Activated CD4-positive, alpha-beta T cell treated with anti-CD3 and anti-CD28 coated beads for 36 hours (primary cell): ENCODE data around the gene NME1. TPM values are rescaled to one million over a fixed set of nuclear protein-coding genes. Genes with fewer than 3 reads are reported as not detected.
"Not testable (repeated sequence)": the region's sequence is repeated elsewhere in the genome, so short reads cannot be mapped to it uniquely, and the experiment has no call there.

ENCODE experiments used
- ATAC-seq: fragments of 200-7000 bp; cut with Tn5 transposase; one replicate; pipeline ENCODE4 v1.10.0; 2021; ENCODE audit warnings: mild to moderate bottlenecking, moderate library complexity
- CTCF ChIA-PET: fragments of 350-600 bp; sonication (Branson Sonifier 250); formaldehyde crosslinking; loops from one replicate; lab custom pipeline; 2021; ENCODE audit warnings: antibody characterized with exemption; lab: Charles Lee
- POLR2A ChIA-PET: fragments of 350-600 bp; sonication (Branson Sonifier 250); formaldehyde crosslinking; loops from one replicate; lab custom pipeline; 2021; ENCODE audit warnings: antibody characterized with exemption, inconsistent platforms; lab: Charles Lee
- DNase-seq: peaks from one replicate; pipeline ENCODE4 v3.0.0-alpha.2; 2020
- H3K27ac Mint-ChIP-seq: one replicate; pipeline ENCODE4 v1.8.0; 2021; ENCODE audit warnings: mixed read lengths
- H3K27me3 Mint-ChIP-seq: one replicate; pipeline ENCODE4 v1.8.0; 2021; ENCODE audit warnings: mixed read lengths
- H3K36me3 Mint-ChIP-seq: one replicate; pipeline ENCODE4 v1.8.0; 2021; ENCODE audit warnings: low read depth, mixed read lengths
- H3K4me1 Mint-ChIP-seq: one replicate; pipeline ENCODE4 v1.8.0; 2021; ENCODE audit warnings: mixed read lengths
- H3K4me3 Mint-ChIP-seq: one replicate; pipeline ENCODE4 v1.8.0; 2021; ENCODE audit warnings: mild to moderate bottlenecking, moderate library complexity, mixed read lengths
- H3K9me3 Mint-ChIP-seq: one replicate; pipeline ENCODE4 v1.8.0; 2021; ENCODE audit warnings: low read depth, mixed read lengths
- intact Hi-C, 2 experiments: fragments of 100-400 bp; cut with DNase I in 1 of 2; cut with micrococcal nuclease in 1 of 2; formaldehyde crosslinking; loops; one replicate each; pipeline versions ENCODE4 v1.14.2 to v1.15.1; 2022 to 2024; cut with DNase I, micrococcal nuclease
- total RNA-seq, 2 experiments: library from RNA; stranded (reverse); gene quantifications; one replicate each; pipeline ENCODE4 v1.2.3, GENCODE V29; 2021

The NME1 gene
- total RNA-seq, 2 experiments from 2014 or later, result 293 to 310 TPM

- Mint-ChIP-seq H3K36me3 (peaks cover 64% of the 10 kb centered on the region), H3K9me3 (no peaks in the 10 kb centered on the region), H3K27ac (peak within 1 kb of the TSS; percentile 95), H3K4me1 (peaks cover 31% of the 10 kb centered on the region), H3K4me3 (peak within 1 kb of the TSS; percentile 79), H3K27me3 (no peaks in the 10 kb centered on the region)
- DNase-seq, result peak; percentile 80
- POLR2A ChIA-PET, result interaction anchor here (2.7 kb wide), 1 partner anchor 12 kb away, joined by 23 read pairs; the partner anchor contains the start of gene NME1
- ATAC-seq, result peak; percentile 76
- CTCF ChIA-PET, result interaction anchor here (0.9 to 2.3 kb wide), 4 partner anchors 9 to 167 kb away, joined by 3 to 8 read pairs (median 6); partner anchors contain the start of gene NME1
- intact Hi-C loops, result loop anchor here (1.0 to 5.0 kb wide), 6 partner anchors 13 to 300 kb away; partner anchors contain the start of genes MBTD1 (in 2 of the 2), NME1 (in 2 of the 2), UTP18 (in 2 of the 2) and SPAG9 (in 1 of the 2)
These were observed 13.0 kb downstream of the NME1 start, which contains the start of gene NME2 for GRCh38 chr17:51166198-51166986. TSS of gene NME2 (plus strand) at chr17:51166411. CDS start at chr17:51166831, 420 bp downstream.

GRCh38 chr17:51166987-51167931 lies 13.9 kb downstream of the NME1 start:
- ATAC-seq (peak; percentile 67), DNase-seq (peak; percentile 84)
- intact Hi-C loops, result loop anchor here (1.0 to 5.0 kb wide), 6 partner anchors 14 to 301 kb away; partner anchors contain the start of genes MBTD1 (in 2 of the 2), NME1 (in 2 of the 2), UTP18 (in 2 of the 2) and SPAG9 (in 1 of the 2)
- H3K4me3 Mint-ChIP-seq, result peak overlapping the region; percentile 79
- H3K27ac Mint-ChIP-seq, result peak overlapping the region; percentile 95
- H3K36me3 Mint-ChIP-seq, result peaks cover 61% of the 10 kb centered on the region
- ChIA-PET CTCF (interaction anchor here (0.6 to 1.0 kb wide), 2 partner anchors 11 to 42 kb away, joined by 3 read pairs; no protein-coding TSS in a partner anchor), POLR2A (interaction anchor here (2.7 kb wide), 1 partner anchor 13 kb away, joined by 23 read pairs; the partner anchor contains the start of gene NME1)
- H3K4me1 Mint-ChIP-seq, result peaks cover 31% of the 10 kb centered on the region
- H3K27me3 Mint-ChIP-seq, result no peaks in the 10 kb centered on the region
- no peaks in the 10 kb centered on the region for H3K9me3 Mint-ChIP-seq

GRCh38 chr17:51169340-51169739 lies 16.0 kb downstream of the NME1 start:
- POLR2A ChIA-PET, result no interaction called here
- H3K4me1 Mint-ChIP-seq, result peaks cover 31% of the 10 kb centered on the region

GRCh38 chr17:51170736-51171135 lies 17.4 kb downstream of the NME1 start:
- Mint-ChIP-seq H3K27ac (no peak overlapping the region), H3K4me1 (peaks cover 24% of the 10 kb centered on the region), H3K36me3 (peaks cover 46% of the 10 kb centered on the region), H3K27me3 (no peaks in the 10 kb centered on the region), H3K9me3 (no peaks in the 10 kb centered on the region), H3K4me3 (no peak overlapping the region)
- ChIA-PET POLR2A (no interaction called here), CTCF (interaction anchor here (1.4 kb wide), 1 partner anchor 16 kb away, joined by 3 read pairs; no protein-coding TSS in a partner anchor)
- ATAC-seq (no peak), DNase-seq (no peak)
- intact Hi-C loops, result no loop called here

More at GRCh38 chr17:51169340-51169739, 16.0 kb downstream of the NME1 start:
- Mint-ChIP-seq H3K36me3 (peaks cover 51% of the 10 kb centered on the region), H3K27me3 (no peaks in the 10 kb centered on the region), H3K9me3 (no peaks in the 10 kb centered on the region), H3K4me3 (no peak overlapping the region), H3K27ac (peak overlapping the region; percentile 60)
- ATAC-seq (no peak), DNase-seq (no peak)
- CTCF ChIA-PET, result no interaction called here
- intact Hi-C loops, result loop anchor here in 1 of 2 experiments (5.0 kb wide), 1 partner anchor 47 kb away; the partner anchor contains the start of gene SPAG9

DNA sequence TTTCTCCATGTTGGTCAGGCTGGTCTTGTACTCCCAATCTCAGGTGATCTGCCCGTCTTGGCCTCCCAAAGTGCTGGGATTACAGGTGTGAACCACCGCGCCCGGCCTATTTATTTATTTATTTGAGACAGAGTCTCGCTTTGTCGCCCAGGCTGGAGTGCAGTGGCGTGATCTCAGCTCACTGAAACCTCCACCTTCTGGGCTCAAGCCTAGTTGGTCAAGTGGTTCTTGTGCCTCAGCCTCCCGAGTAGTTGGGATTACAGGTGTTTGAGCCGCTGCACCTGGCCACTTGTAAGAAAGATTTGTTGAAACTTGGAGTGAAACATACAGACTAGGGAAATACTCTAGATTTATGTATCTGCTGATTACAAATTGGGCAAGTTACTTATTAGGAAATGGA lies 18.7 kb downstream of the NME1 start:
- H3K27ac Mint-ChIP-seq, intact Hi-C loops, H3K4me3 Mint-ChIP-seq, ATAC-seq, H3K27me3 Mint-ChIP-seq, H3K9me3 Mint-ChIP-seq, DNase-seq: not testable (repeated sequence)
- H3K4me1 Mint-ChIP-seq, result peaks cover 20% of the 10 kb centered on the region
- POLR2A ChIA-PET, result interaction anchor here (0.5 kb wide), 1 partner anchor 228 kb away, joined by 3 read pairs; no protein-coding TSS in a partner anchor
- H3K36me3 Mint-ChIP-seq, result peaks cover 42% of the 10 kb centered on the region
- CTCF ChIA-PET, result interaction anchor here (0.5 kb wide), 1 partner anchor 173 kb away, joined by 3 read pairs; no protein-coding TSS in a partner anchor

DNA sequence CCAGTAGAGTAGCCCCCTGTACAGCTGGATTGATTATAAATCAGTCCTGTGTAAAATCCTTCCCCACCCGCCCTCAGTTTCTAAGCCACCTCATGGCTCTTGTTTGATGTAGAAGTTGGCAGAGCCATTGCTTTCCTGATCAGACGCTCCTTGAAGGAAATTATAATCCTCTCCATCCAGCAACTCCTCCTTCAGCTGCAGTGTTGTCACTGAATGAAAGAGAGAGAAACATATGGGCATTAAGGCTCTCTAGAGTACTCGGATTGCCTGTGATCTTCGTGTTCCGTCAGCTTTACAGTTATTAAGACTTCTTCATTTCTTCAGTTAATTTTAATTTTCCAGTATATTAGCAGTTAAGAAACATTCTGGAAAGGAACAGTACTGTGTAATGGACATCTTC lies 27.1 kb downstream of the NME1 start:
- ChIA-PET CTCF (no interaction called here), POLR2A (no interaction called here)
- intact Hi-C loops, result no loop called here
- Mint-ChIP-seq H3K4me1 (peaks cover 3% of the 10 kb centered on the region), H3K27ac (no peak overlapping the region), H3K36me3 (peaks cover 11% of the 10 kb centered on the region), H3K9me3 (no peaks in the 10 kb centered on the region), H3K27me3 (no peaks in the 10 kb centered on the region), H3K4me3 (no peak overlapping the region)
- ATAC-seq (no peak), DNase-seq (no peak)

GRCh38 chr17:51184124-51184523 lies 30.8 kb downstream of the NME1 start:
- no peak overlapping the region for H3K4me3 Mint-ChIP-seq
- peak overlapping the region; percentile 7 for H3K27ac Mint-ChIP-seq
- ATAC-seq (no peak), DNase-seq (no peak)
- H3K4me1 Mint-ChIP-seq, result peaks cover 3% of the 10 kb centered on the region
- peaks cover 19% of the 10 kb centered on the region for H3K36me3 Mint-ChIP-seq
- no peaks in the 10 kb centered on the region for H3K9me3 Mint-ChIP-seq
- POLR2A ChIA-PET, result no interaction called here
- CTCF ChIA-PET, result interaction anchor here (1.2 kb wide), 1 partner anchor 179 kb away, joined by 4 read pairs; no protein-coding TSS in a partner anchor
- no peaks in the 10 kb centered on the region for H3K27me3 Mint-ChIP-seq
- intact Hi-C loops, result no loop called here

GRCh38 chr17:51185763-51186332 lies 32.5 kb downstream of the NME1 start:
- POLR2A ChIA-PET, result no interaction called here
- ATAC-seq (no peak), DNase-seq (no peak)
- CTCF ChIA-PET, result interaction anchor here (0.8 to 1.8 kb wide), 3 partner anchors 14 to 185 kb away, joined by 3 to 9 read pairs (median 3); no protein-coding TSS in a partner anchor
- H3K27ac Mint-ChIP-seq, result peak overlapping the region; percentile 19
- H3K4me1 Mint-ChIP-seq, result peaks cover 3% of the 10 kb centered on the region
- peaks cover 23% of the 10 kb centered on the region for H3K36me3 Mint-ChIP-seq
- H3K27me3 Mint-ChIP-seq, result no peaks in the 10 kb centered on the region
- intact Hi-C loops, result no loop called here
- H3K9me3 Mint-ChIP-seq, result no peaks in the 10 kb centered on the region
- H3K4me3 Mint-ChIP-seq, result no peak overlapping the region

GRCh38 chr17:51188271-51188833 lies 35.0 kb downstream of the NME1 start:
- H3K4me1 Mint-ChIP-seq, result peaks cover 3% of the 10 kb centered on the region
- ATAC-seq (no peak), DNase-seq (no peak)
- H3K9me3 Mint-ChIP-seq, result no peaks in the 10 kb centered on the region
- POLR2A ChIA-PET, result no interaction called here
- H3K27ac Mint-ChIP-seq, result no peak overlapping the region
- peaks cover 25% of the 10 kb centered on the region for H3K36me3 Mint-ChIP-seq
- CTCF ChIA-PET, result interaction anchor here (0.6 kb wide), 1 partner anchor 46 kb away, joined by 3 read pairs; no protein-coding TSS in a partner anchor
- no peak overlapping the region for H3K4me3 Mint-ChIP-seq
- no peaks in the 10 kb centered on the region for H3K27me3 Mint-ChIP-seq
- intact Hi-C loops, result no loop called here

- Mint-ChIP-seq H3K27me3 (no peaks in the 10 kb centered on the region), H3K9me3 (no peaks in the 10 kb centered on the region), H3K27ac (no peak overlapping the region), H3K36me3 (peaks cover 25% of the 10 kb centered on the region), H3K4me1 (peaks cover 1% of the 10 kb centered on the region), H3K4me3 (no peak overlapping the region)
- no peak for ATAC-seq
- CTCF ChIA-PET, result no interaction called here
- POLR2A ChIA-PET, result no interaction called here
- DNase-seq, result no peak
- intact Hi-C loops, result no loop called here
These were observed 35.8 kb downstream of the NME1 start for GRCh38 chr17:51189162-51189561.
